Heart right ventricle (tissue), 16 donors: Measurements from ENCODE around the gene CDCP1. TPM values are rescaled to one million over a fixed set of nuclear protein-coding genes. Genes with fewer than 3 reads are reported as not detected.

ENCODE experiments used
- ATAC-seq, 8 donors: fragments of 200-7000 bp; cut with Tn5 transposase; one replicate each; pipeline ENCODE4 v1.9.1; 2020; ENCODE audit warnings: mild to moderate bottlenecking in 8 of 8, moderate library complexity in 8 of 8, moderate number of reproducible peaks in 1 of 8
- DNase-seq, 2 donors: peaks; one replicate each; pipeline ENCODE4 v3.0.0-alpha.2; 2020
- H3K27ac ChIP-seq, 10 donors: fragments of 200-600 bp; sonication (generic) in 2 of 10; one replicate each; pipeline versions ENCODE4 v1.5.0 to v1.8.0; 2020 to 2022; ENCODE audit warnings: mild to moderate bottlenecking in 3 of 10
- H3K27me3 ChIP-seq, 7 donors: fragments of 200-600 bp; one replicate each; pipeline ENCODE4 v1.8.0; 2021 to 2022; ENCODE audit warnings: mild to moderate bottlenecking in 2 of 7
- H3K36me3 ChIP-seq, 9 donors: fragments of 200-600 bp; sonication (generic) in 1 of 9; one replicate each; pipeline versions ENCODE4 v1.5.0 to v1.8.0; 2020 to 2022; ENCODE audit warnings: mild to moderate bottlenecking in 2 of 9
- H3K4me1 ChIP-seq, 9 donors: fragments of 200-600 bp; sonication (generic) in 1 of 9; one replicate each; pipeline versions ENCODE4 v1.5.0 to v1.8.0; 2020 to 2022; ENCODE audit warnings: mild to moderate bottlenecking in 4 of 9
- H3K4me3 ChIP-seq, 10 donors: fragments of 200-600 bp; sonication (generic) in 2 of 10; one replicate each; pipeline versions ENCODE4 v1.5.0 to v1.8.0; 2020 to 2022; ENCODE audit warnings: mild to moderate bottlenecking in 7 of 10, moderate library complexity in 2 of 10
- H3K9me3 ChIP-seq, 11 donors: fragments of 200-600 bp in 10 of 11; sonication (generic) in 2 of 11; one replicate each; pipeline versions ENCODE4 v1.5.0 to v1.8.0; 2013 to 2022; ENCODE audit warnings: mild to moderate bottlenecking in 2 of 11, control low read depth in 1 of 11, moderate library complexity in 1 of 11
- CTCF ChIP-seq, 9 donors: fragments of 200-600 bp; sonication (generic) in 2 of 9; IDR thresholded peaks; one replicate each; pipeline versions ENCODE4 v1.5.0 to v1.8.0; 2021 to 2022; ENCODE audit warnings: antibody characterized with exemption in 9 of 9, mild to moderate bottlenecking in 5 of 9, moderate library complexity in 1 of 9
- WGBS, 2 donors: extraction: QIAGEN DNeasy Blood & Tissue Kit; methylation state at CpG; one replicate each; pipeline ENCODE4 v1.1.7; 2013; ENCODE audit warnings: inconsistent platforms in 1 of 2; 5-methylcytosine and 5-hydroxymethylcytosine counted together
- intact Hi-C, 10 donors: fragments of 100-400 bp; cut with DNase I; formaldehyde crosslinking; loops; one replicate each; pipeline versions ENCODE4 v1.11.1 to v1.14.2; 2022
- polyA plus RNA-seq, 2 donors: library from polyadenylated mRNA; stranded (reverse); fragments of 200-250 nt; gene quantifications; one replicate each; pipeline ENCODE4 v1.2.3, GENCODE V29; 2013
- total RNA-seq, 10 donors: library from RNA; stranded (reverse); fragmentation: NEBNext Ultra II Directional in 3 of 10; extraction: Animal tissue kit (Norgen Biotek cat#: 25700) in 3 of 10; gene quantifications; one replicate each; pipeline versions ENCODE4 v1.2.1 to v1.2.4, GENCODE V29; 2021 to 2023
- donor health status: Arrhythmogenic right ventricular cardiomyopathy.
- donor health status: ischemic (EF 13 %, LVEDD 7.1; RV severe dilation, severe dysfunction).
- donor health status: healthy with polysubstance abuse.
- donor health status: DM: no; HTN: yes; CAD: no.
- donor health status: DM: no; HTN: no; CAD: no.
- donor health status: ischemic (EF 25% LVEDD 6.9; RV normal size, moderate dysfunction).
- donor health status: ischemic (EF 25% LVEDD 5.7; RV mildly dilated, moderate dysfunction).
- donor health status: healthy.
- donor health status: DM: yes; HTN: yes; CAD: no.
- donor health status: Ischemic cardiomyopathy.
- donor health status: ischemic (EF 35%, LVEDD 5.7; RV mildly dilated, moderate dysfunction).
- donor health status: nonischemic (EF 11% LVEDD 7.7; RV severe dilation, severe dysfunction).
- donor health status: DM: yes; HTN: yes; CAD: no.
- donor health status: PGD.
- donor health status: ischemic (EF 29% LVEDD 5.4; RV normal size, mild dysfunction).
- donor health status: nonischemic (EF 23%, LVEDD 6.1; RV moderate dilation, normal function).

CDCP1 gene
- total and polyA plus RNA-seq, 12 donors, result 0.15 to 2.8 (median 0.27) TPM

GRCh38 chr3:45191424-45191823 is 45.2 kb upstream of the CDCP1 start:
- H3K4me1 ChIP-seq, result no peaks in the 10 kb centered on the region
- DNase-seq, result no peak
- WGBS, 2 donors, result 86 to 91% methylated on average over 4 of the region's 4 CpGs
- no peak for TF ChIP-seq CTCF (IDR thresholded peaks at IDR 0.05)
- peaks cover 0 to 12% (median 0%) of the 10 kb centered on the region in 7 donors for H3K27me3 ChIP-seq
- no peaks in the 10 kb centered on the region for H3K36me3 ChIP-seq
- H3K9me3 ChIP-seq, result no peaks in the 10 kb centered on the region
- H3K4me3 ChIP-seq, result no peak overlapping the region
- ATAC-seq, result no peak
- intact Hi-C loops, result no loop called here
- no peak overlapping the region for H3K27ac ChIP-seq

- Histone ChIP-seq H3K9me3 (no peaks in the 10 kb centered on the region), H3K4me1 (no peaks in the 10 kb centered on the region), H3K4me3 (no peak overlapping the region), H3K36me3 (no peaks in the 10 kb centered on the region), H3K27ac (no peak overlapping the region), H3K27me3 (peaks cover 0 to 4% (median 0%) of the 10 kb centered on the region in 7 donors)
- ATAC-seq (no peak), DNase-seq (no peak)
- no peak for TF ChIP-seq CTCF (IDR thresholded peaks at IDR 0.05)
- intact Hi-C loops, result no loop called here
- WGBS, 2 donors, result 75% methylated on average over 8 of the region's 8 CpGs
Measured at GRCh38 chr3:45188719-45189659, 42.8 kb upstream of the CDCP1 start.

GRCh38 chr3:45187694-45188141 is 41.5 kb upstream of the CDCP1 start:
- no peaks in the 10 kb centered on the region for H3K9me3 ChIP-seq
- TF ChIP-seq CTCF (IDR thresholded peaks at IDR 0.05), result no peak
- H3K27me3 ChIP-seq, result peaks cover 0 to 4% (median 0%) of the 10 kb centered on the region in 7 donors
- H3K4me3 ChIP-seq, result no peak overlapping the region
- intact Hi-C loops, result no loop called here
- ATAC-seq, result no peak
- no peaks in the 10 kb centered on the region for H3K36me3 ChIP-seq
- H3K4me1 ChIP-seq, result peaks cover 0 to 5% (median 0%) of the 10 kb centered on the region in 9 donors
- no peak overlapping the region for H3K27ac ChIP-seq
- WGBS, 2 donors, result 68 to 84% methylated on average over 3 of the region's 3 CpGs
- no peak for DNase-seq

- TF ChIP-seq CTCF (IDR thresholded peaks at IDR 0.05), result no peak
- Histone ChIP-seq H3K9me3 (no peaks in the 10 kb centered on the region), H3K36me3 (no peaks in the 10 kb centered on the region), H3K4me3 (no peak overlapping the region), H3K27ac (no peak overlapping the region), H3K4me1 (peaks cover 0 to 5% (median 0%) of the 10 kb centered on the region in 9 donors), H3K27me3 (peaks cover 0 to 4% (median 0%) of the 10 kb centered on the region in 7 donors)
- WGBS, 2 donors, result 90 to 93% methylated on average over 6 of the region's 6 CpGs
- intact Hi-C loops, result no loop called here
- DNase-seq (no peak), ATAC-seq (no peak)
Measured at GRCh38 chr3:45186871-45187270, 40.7 kb upstream of the CDCP1 start.
